ENCODE data around the gene CASTOR2. TPM values are rescaled to one million over a fixed set of nuclear protein-coding genes. Genes with fewer than 3 reads are reported as not detected.

CASTOR2 gene
- total and polyA plus RNA-seq, 2 of the 13 experiments (the other 11 are each of a cell fraction or from before 2014, with no cell fraction given): 7.0 to 8.7 TPM

DNA sequence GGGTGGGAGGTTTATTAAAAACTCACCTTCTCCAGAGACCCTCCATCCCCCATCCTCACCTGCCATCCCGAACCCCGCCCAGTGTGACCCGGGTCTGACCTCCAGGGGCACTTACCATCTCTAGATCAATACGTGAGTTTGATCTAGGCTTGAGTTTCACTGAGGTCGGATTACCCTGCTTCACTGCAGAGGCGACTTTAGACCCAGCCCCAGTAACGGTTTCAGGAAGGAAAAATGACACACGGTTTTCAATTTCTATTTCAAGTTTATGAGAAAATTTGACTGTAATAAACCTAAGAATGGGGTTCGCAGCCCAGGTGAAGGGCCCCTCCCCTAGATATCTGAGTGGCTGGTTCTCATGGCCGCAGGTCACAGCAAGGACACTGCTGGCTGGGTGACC, 76.0 kb downstream of the CASTOR2 start:
- H3K27me3 ChIP-seq (ENCODE audit: control insufficient read depth in 1 of 2, insufficient read depth in 2 of 2, low read length in 2 of 2): no peaks in the 10 kb centered on the region
- H3K27ac ChIP-seq (ENCODE audit: extremely low read length, insufficient read depth, low read length): no peak overlapping the region

DNA sequence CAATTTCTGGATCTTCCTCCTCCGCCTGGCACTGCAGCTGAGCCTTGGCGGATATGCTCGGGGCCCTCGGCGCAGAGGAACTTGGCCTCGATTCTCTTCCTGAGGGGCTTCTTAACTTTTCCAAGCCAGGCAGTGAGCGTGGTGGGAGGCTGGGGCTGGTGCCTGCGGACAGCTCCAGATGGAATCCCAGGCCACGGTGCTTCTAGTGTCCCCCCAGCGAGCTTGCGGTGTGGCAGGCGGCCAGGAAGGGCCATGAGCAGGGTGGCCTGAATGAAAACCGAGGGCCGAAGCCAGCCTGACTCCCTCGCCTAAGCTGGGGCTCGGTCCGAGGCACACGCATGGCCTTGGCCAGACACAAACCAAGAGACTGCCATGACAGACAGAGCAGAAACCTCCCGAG, 77.8 kb downstream of the CASTOR2 start:
- Histone ChIP-seq H3K4me3 (replicated peaks in 1 of 3; ENCODE audit: insufficient read depth in 1 of 3, low read depth in 2 of 3, low read length in 3 of 3) (no peak overlapping the region), H3K9ac (ENCODE audit: insufficient read depth, low read depth, low read length) (no peak overlapping the region), H3K9me3 (ENCODE audit: low read length) (no peaks in the 10 kb centered on the region), H3K36me3 (replicated peaks in 1 of 2; ENCODE audit: control insufficient read depth in 1 of 2, insufficient read depth in 2 of 2, low read length in 2 of 2) (peaks cover 10 to 12% of the 10 kb centered on the region in 2 experiments; a peak in 3 of 5 replicates), H3K27ac (ENCODE audit: extremely low read length, insufficient read depth, low read length) (no peak overlapping the region), H3K27me3 (ENCODE audit: control insufficient read depth in 1 of 2, insufficient read depth in 2 of 2, low read length in 2 of 2) (no peaks in the 10 kb centered on the region), H3K79me2 (ENCODE audit: insufficient read depth, low read length) (no peaks in the 10 kb centered on the region), H3K4me1 (ENCODE audit: insufficient read depth, low read length) (peaks cover 11% of the 10 kb centered on the region; the same call in 1 of the 2 replicates), H2AFZ (ENCODE audit: low read length) (no peak overlapping the region), H3K4me2 (ENCODE audit: low read depth, low read length) (no peak overlapping the region), H4K20me1 (ENCODE audit: insufficient read depth, low read length) (no peaks in the 10 kb centered on the region)
- POLR2A ChIA-PET: interaction anchor here (0.7 kb wide), 1 partner anchor 35 kb away, joined by 4 read pairs; no protein-coding TSS in a partner anchor
- intact Hi-C loops (cut with micrococcal nuclease; ENCODE audit: unreplicated experiment): no loop called here
- no peak for DNase-seq (ENCODE audit: low spot score)
- ATAC-seq: no peak
- FAIRE-seq: no peak
- 99% methylated on average over 14 of the region's 19 CpGs for WGBS (ENCODE audit: low lambda C conversion rate)
- BruUV-seq (replicated peaks): no TSS peak
- no peak for TF ChIP-seq MIXL1 (CRISPR knock-in tag; IDR thresholded peaks at IDR 0.05)
- TF ChIP-seq AGO2 (optimal IDR thresholded peaks at IDR 0.05; ENCODE audit: low read depth, low read length): peak; percentile 25
- CTCF ChIA-PET (ENCODE audit: low intra/inter-chr PET ratio, low total read pairs): no interaction called here
- in situ Hi-C loops (cut with HindIII; ENCODE audit: extremely low pct_ligation_motif_present, low pct_unique_long_range_greater_than_20kb): no loop called here

More for the DNA sequence above, 76.0 kb downstream of the CASTOR2 start:
- Histone ChIP-seq H2AFZ (ENCODE audit: low read length) (no peak overlapping the region), H4K20me1 (ENCODE audit: insufficient read depth, low read length) (no peaks in the 10 kb centered on the region), H3K9ac (ENCODE audit: insufficient read depth, low read depth, low read length) (no peak overlapping the region), H3K4me1 (ENCODE audit: insufficient read depth, low read length) (no peaks in the 10 kb centered on the region), H3K9me3 (ENCODE audit: low read length) (no peaks in the 10 kb centered on the region), H3K4me3 (replicated peaks in 1 of 3; ENCODE audit: insufficient read depth in 1 of 3, low read depth in 2 of 3, low read length in 3 of 3) (no peak overlapping the region), H3K36me3 (replicated peaks in 1 of 2; ENCODE audit: control insufficient read depth in 1 of 2, insufficient read depth in 2 of 2, low read length in 2 of 2) (peaks cover 5 to 12% of the 10 kb centered on the region in 2 experiments; a peak in 2 of 5 replicates), H3K4me2 (ENCODE audit: low read depth, low read length) (no peak overlapping the region), H3K79me2 (ENCODE audit: insufficient read depth, low read length) (no peaks in the 10 kb centered on the region)
- intact Hi-C loops (cut with micrococcal nuclease; ENCODE audit: unreplicated experiment): no loop called here
- BruUV-seq (replicated peaks): no TSS peak
- FAIRE-seq: no peak
- DNase-seq (ENCODE audit: low spot score): no peak
- 88% methylated on average over 10 of the region's 10 CpGs for WGBS (ENCODE audit: low lambda C conversion rate)
- ChIA-PET CTCF (ENCODE audit: low intra/inter-chr PET ratio, low total read pairs) (no interaction called here), POLR2A (no interaction called here)
- TF ChIP-seq ZFP82 (CRISPR knock-in tag; IDR thresholded peaks at IDR 0.05; ENCODE audit: borderline replicate concordance): no peak
- TF ChIP-seq FOXK1 (CRISPR knock-in tag; IDR thresholded peaks at IDR 0.05; ENCODE audit: borderline replicate concordance, low read depth): no peak
- TF ChIP-seq, protein P1, sequence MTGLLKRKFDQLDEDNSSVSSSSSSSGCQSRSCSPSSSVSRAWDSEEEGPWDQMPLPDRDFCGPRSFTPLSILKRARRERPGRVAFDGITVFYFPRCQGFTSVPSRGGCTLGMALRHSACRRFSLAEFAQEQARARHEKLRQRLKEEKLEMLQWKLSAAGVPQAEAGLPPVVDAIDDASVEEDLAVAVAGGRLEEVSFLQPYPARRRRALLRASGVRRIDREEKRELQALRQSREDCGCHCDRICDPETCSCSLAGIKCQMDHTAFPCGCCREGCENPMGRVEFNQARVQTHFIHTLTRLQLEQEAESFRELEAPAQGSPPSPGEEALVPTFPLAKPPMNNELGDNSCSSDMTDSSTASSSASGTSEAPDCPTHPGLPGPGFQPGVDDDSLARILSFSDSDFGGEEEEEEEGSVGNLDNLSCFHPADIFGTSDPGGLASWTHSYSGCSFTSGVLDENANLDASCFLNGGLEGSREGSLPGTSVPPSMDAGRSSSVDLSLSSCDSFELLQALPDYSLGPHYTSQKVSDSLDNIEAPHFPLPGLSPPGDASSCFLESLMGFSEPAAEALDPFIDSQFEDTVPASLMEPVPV (CRISPR knock-in tag; IDR thresholded peaks at IDR 0.05): no peak
- TF ChIP-seq ZNF781 (CRISPR knock-in tag; IDR thresholded peaks at IDR 0.05; ENCODE audit: borderline replicate concordance, not compliant biosample characterization): no peak
- no peak for TF ChIP-seq ZNF766 (CRISPR knock-in tag; IDR thresholded peaks at IDR 0.05; ENCODE audit: borderline replicate concordance)
- TF ChIP-seq GTF2F1 (IDR thresholded peaks at IDR 0.05; ENCODE audit: low read length): no peak
- no peak for TF ChIP-seq TP53 (CRISPR knock-in tag; conservative IDR thresholded peaks at IDR 0.05)
- ATAC-seq: no peak
- in situ Hi-C loops (cut with HindIII; ENCODE audit: extremely low pct_ligation_motif_present, low pct_unique_long_range_greater_than_20kb): no loop called here

Measured in HepG2 (cell line).